Measurements from ENCODE around the gene DSC2.

The DSC2 gene

GRCh38 chr18:31102025-31102684, at the start of gene DSC2:
Gene DSC2, minus strand, starts transcription at chr18:31102421. Its CDS starts 450 bp downstream, at chr18:31101971.
- POLR2A ChIA-PET (ENCODE audit: low non-redundant PET) = no interaction called here
- CTCF ChIA-PET = no interaction called here
- DNase-seq (ENCODE audit: low spot score) = peak; percentile 25
- no peak for TF ChIP-seq CTCF (conservative IDR thresholded peaks at IDR 0.05; ENCODE audit: low read depth)
- peak within 1 kb of the TSS; percentile 80 for H3K27ac ChIP-seq

GRCh38 chr18:31149351-31149750, 47.1 kb upstream of the DSC2 start:
- no peak for TF ChIP-seq CTCF (conservative IDR thresholded peaks at IDR 0.05; ENCODE audit: low read depth)
- POLR2A ChIA-PET (ENCODE audit: low non-redundant PET) = no interaction called here
- CTCF ChIA-PET = no interaction called here
- H3K27ac ChIP-seq = no peak overlapping the region
- no peak for DNase-seq (ENCODE audit: low spot score)

- TF ChIP-seq CTCF (conservative IDR thresholded peaks at IDR 0.05; ENCODE audit: low read depth) = no peak
- H3K27ac ChIP-seq = no peak overlapping the region
- ChIA-PET POLR2A (ENCODE audit: low non-redundant PET) (no interaction called here), CTCF (no interaction called here)
- DNase-seq (ENCODE audit: low spot score) = no peak
These were observed 46.4 kb upstream of the DSC2 start for GRCh38 chr18:31148600-31148999.

- CTCF ChIA-PET = no interaction called here
- no peak for DNase-seq (ENCODE audit: low spot score)
These were observed 44.6 kb upstream of the DSC2 start for GRCh38 chr18:31146809-31147208.

GRCh38 chr18:31143025-31143424, 40.8 kb upstream of the DSC2 start:
- CTCF ChIA-PET = interaction anchor here (0.7 kb wide), 1 partner anchor 268 kb away, joined by 3 read pairs; no protein-coding TSS in a partner anchor
- H3K27ac ChIP-seq = no peak overlapping the region
- POLR2A ChIA-PET (ENCODE audit: low non-redundant PET) = no interaction called here
- no peak for TF ChIP-seq CTCF (conservative IDR thresholded peaks at IDR 0.05; ENCODE audit: low read depth)
- no peak for DNase-seq (ENCODE audit: low spot score)

More at GRCh38 chr18:31146809-31147208, 44.6 kb upstream of the DSC2 start:
- TF ChIP-seq CTCF (conservative IDR thresholded peaks at IDR 0.05; ENCODE audit: low read depth) = no peak
- POLR2A ChIA-PET (ENCODE audit: low non-redundant PET) = no interaction called here
- H3K27ac ChIP-seq = no peak overlapping the region

GRCh38 chr18:31138709-31139108, 36.5 kb upstream of the DSC2 start:
- no peak overlapping the region for H3K27ac ChIP-seq
- TF ChIP-seq CTCF (conservative IDR thresholded peaks at IDR 0.05; ENCODE audit: low read depth) = no peak
- POLR2A ChIA-PET (ENCODE audit: low non-redundant PET) = no interaction called here
- CTCF ChIA-PET = no interaction called here
- DNase-seq (ENCODE audit: low spot score) = no peak

Measured in RWPE1 (cell line).